ENCODE measurements around the gene ZNF692. TPM values are rescaled to one million over a fixed set of nuclear protein-coding genes. Genes with fewer than 3 reads are reported as not detected.
"Not testable (repeated sequence)": the region's sequence is repeated elsewhere in the genome, so short reads cannot be mapped to it uniquely, and the experiment has no call there.

Gene ZNF692
- total RNA-seq, 1 donor from 2014 or later: 34.9 TPM

DNA sequence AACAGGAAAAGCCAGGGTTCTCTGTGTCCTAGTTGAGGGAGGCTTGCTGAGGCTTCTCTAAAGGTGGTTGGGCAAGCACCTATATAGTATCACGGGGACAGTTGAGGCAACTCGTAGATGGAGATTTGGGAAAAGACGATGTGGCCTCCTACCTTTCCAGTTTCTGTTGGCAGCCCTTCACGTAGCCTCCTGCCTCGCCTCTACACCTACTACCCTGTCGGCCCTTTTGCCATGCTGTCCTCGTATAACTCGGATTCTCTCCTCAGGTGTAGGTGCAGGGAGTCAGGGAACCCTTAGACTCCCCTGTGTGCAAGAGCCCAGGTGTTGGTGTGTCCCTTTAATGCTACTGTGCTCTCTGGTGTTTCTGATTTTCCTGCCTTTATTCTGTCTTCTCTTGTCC lies 10.3 kb downstream of the ZNF692 start:
- no peak for DNase-seq

DNA sequence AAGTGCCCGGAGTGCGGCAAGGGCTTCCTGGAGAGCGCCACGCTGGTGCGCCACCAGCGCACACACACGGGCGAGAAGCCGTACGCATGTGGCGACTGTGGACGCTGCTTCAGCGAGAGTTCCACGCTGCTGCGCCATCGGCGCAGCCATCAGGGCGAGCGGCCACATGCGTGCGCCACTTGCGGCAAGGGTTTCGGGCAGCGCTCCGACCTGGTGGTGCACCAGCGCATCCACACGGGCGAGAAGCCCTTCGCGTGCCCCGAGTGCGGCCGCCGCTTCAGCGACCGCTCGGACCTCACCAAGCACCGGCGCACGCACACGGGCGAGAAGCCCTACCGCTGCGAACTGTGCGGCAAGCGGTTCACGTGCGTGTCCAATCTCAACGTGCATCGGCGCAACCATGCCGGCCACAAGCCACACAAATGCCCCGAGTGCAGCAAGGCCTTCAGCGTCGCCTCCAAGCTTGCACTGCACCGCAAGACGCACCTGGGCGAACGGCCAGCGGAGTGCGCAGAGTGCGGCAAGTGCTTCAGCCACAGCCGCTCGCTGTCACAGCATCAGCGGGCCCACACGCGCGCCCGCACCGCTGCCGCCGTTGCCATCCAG lies 10.8 kb downstream of the ZNF692 start:
- DNase-seq: no peak

DNA sequence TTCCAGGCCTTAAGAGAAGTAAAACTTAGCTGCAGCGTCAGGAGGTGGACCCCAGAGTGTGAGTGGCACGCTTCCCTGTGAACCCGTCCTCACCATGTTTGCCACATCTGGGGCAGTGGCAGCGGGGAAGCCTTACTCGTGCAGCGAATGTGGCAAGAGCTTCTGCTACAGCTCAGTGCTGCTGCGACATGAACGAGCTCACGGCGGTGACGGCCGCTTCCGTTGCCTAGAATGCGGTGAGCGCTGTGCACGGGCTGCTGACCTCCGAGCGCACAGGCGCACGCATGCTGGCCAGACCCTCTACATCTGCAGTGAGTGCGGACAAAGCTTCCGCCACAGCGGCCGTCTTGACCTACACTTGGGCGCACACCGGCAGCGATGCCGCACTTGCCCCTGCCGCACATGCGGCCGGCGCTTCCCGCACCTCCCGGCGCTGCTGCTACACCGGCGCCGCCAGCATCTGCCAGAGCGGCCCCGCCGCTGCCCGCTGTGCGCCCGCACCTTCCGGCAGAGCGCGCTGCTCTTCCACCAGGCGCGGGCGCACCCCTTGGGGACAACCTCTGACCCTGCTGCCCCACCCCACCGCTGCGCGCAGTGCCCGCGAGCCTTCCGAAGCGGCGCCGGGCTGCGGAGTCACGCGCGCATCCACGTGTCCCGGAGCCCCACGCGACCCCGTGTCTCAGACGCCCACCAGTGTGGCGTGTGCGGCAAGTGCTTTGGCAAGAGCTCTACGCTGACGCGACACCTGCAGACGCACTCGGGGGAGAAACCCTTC lies 11.5 kb downstream of the ZNF692 start:
- DNase-seq: no peak

DNA sequence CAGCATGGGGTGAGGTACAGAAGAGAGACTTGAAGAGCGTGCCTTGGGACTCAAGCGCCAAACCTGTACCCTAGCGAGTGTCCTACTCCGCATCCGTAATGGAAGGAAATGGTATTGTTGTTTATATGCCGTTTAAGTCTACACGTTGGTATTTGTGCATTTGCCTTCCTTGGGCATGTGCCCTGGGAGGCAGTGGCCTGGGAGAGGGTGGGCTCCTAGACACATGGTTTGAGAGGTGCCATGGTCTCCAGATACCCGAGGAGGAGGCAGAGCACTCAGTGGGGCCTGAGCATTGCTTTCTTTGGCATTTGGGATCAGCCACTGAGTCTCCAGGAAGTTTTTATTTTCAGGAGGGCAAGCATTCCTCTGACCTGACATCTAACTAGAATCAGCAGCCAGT lies 14.4 kb downstream of the ZNF692 start:
- DNase-seq: no peak

GRCh38 chr1:248843687-248844086 lies 15.2 kb downstream of the ZNF692 start:
- no peak for DNase-seq

- DNase-seq: no peak
Measured at GRCh38 chr1:248842781-248843331, 16.0 kb downstream of the ZNF692 start.

GRCh38 chr1:248841702-248842395 lies 17.0 kb downstream of the ZNF692 start:
- peak; percentile 70 for DNase-seq

DNA sequence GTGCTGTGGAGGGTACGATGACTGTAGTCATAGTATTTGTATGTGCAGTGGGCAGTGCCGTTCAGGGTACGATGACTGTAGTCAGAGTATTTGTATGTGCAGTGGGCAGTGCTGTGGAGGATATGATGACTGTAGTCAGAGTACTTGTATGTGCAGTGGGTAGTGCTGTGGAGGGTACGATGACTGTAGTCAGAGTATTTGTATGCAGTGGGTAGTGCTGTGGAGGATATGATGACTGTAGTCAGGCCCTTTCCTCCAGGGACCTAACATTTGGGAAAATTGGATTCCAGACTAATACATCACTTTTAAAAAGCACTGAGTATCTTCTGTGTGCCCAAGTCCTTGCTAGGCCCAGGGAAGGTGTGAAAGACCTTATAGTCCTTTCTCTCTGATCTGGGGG lies 17.9 kb downstream of the ZNF692 start:
- no peak for DNase-seq

GRCh38 chr1:248839168-248839555 lies 19.7 kb downstream of the ZNF692 start:
- no peak for DNase-seq

DNA sequence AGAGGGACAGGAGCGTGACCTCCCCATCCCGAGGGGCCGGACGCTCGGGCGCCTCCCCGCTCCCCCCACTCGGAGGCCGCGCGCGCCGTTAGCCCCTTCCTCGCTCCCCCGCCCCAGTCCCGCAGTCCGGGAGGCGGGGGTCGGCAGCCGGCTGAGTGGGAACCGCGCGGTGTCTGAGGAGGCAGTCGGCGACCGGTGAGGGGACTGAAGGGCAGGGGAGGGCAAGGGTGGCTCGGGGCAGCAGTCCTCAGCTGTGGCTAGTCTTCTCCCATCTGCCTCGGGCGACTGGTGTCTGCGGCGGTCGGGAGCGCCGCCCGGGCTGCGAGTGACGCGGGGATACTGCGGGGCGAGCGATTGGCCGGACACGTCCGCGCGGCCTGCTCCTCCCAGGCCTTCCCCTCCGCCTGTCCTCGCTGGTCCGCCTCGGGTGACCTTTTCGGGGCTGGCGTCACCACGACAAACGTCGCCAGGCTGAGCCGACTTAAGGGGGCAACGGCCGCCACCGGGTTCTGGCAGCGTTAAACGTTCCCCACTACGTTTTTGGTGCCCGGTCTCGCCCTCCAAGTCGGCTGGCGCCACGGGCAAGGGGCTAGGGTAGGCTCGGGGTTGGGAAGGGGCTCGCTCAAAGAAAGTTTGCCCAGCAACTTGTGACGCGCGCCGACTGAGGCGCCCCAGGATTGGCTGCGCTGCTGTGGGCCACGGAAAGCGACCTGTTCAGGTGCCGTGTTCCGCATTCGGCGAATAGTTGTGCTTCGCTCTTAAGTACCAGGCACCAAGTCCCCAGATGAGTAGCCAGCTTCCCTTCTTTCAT lies 20.3 kb downstream of the ZNF692 start:
- DNase-seq: peak; percentile 95

DNA sequence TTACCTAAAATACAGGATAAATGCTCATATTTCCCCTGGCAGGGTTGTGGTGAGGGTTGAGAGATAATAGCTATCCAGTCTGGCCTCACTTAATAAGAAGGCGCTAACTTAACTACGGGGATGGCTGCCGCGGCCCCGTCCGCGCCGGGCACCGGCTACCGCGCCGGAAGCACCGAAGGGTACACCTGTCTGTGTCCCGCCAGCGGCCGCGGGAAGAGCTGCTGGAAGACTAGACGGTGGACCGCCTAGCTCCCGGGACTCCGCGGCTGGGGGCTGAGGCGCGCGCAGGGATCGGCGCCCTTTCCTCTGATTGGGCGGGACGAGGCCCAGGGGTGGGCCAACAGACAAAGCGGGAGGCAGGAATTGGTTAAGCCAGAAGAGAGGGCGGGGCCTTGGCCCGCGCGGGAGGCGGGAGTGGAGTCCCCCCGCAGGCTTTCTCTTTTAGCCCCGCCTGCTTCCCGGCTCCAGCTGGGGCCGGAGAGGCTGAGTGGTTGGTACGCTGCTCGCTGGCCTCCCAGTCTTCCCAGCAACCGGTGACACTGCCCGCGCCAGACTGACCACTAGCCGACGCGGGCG lies 21.0 kb downstream of the ZNF692 start, which contains the start of gene ZNF672:
TSS of gene ZNF672 (plus strand) at position 444 of the 576 bp plus-strand sequence. CDS start 9,051 bp downstream, outside the sequence.
- peak; percentile 99 for DNase-seq

GRCh38 chr1:248837045-248837780 lies 21.7 kb downstream of the ZNF692 start:
- DNase-seq: no peak

GRCh38 chr1:248834343-248834940 lies 24.4 kb downstream of the ZNF692 start:
- DNase-seq: no peak

GRCh38 chr1:248831842-248832241 lies 27.0 kb downstream of the ZNF692 start:
- DNase-seq: no peak

DNA sequence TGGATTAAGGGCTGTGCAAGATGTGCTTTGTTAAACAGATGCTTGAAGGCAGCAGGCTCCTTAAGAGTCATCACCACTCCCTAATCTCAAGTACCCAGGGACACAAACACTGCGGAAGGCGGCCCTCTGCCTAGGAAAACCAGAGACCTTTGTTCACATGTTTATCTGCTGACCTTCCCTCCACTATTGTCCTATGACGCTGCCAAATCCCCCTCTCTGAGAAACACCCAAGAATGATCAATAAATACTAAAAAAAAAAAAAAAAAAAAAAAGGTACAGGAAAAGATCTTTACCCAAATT lies 28.2 kb downstream of the ZNF692 start:
- not testable (repeated sequence) for DNase-seq

DNA sequence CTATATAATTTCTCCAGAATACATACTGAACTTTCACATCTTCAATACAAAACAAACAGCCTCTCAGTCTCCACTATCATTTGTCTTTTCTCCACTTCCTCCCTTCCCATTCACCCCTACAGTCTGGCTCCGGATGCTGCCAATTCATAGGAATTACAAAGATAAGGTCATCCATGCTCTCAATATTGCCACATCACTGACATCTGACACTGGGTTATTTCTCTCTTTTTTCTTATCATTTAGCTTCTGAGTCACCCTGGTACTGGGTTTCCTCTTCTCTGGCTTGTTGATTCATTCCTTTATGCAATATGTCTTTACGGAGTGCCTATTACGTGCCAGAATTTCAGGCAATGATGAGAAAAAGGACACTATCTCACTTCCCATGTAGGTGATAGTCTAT lies 30.0 kb downstream of the ZNF692 start:
- no peak for DNase-seq

- DNase-seq: peak; percentile 98
Measured at GRCh38 chr1:248825909-248826760, 32.8 kb downstream of the ZNF692 start, which contains the start of gene SH3BP5L. Gene SH3BP5L, minus strand, starts transcription at chr1:248825915. Its CDS starts 980 bp downstream, at chr1:248824935.

DNA sequence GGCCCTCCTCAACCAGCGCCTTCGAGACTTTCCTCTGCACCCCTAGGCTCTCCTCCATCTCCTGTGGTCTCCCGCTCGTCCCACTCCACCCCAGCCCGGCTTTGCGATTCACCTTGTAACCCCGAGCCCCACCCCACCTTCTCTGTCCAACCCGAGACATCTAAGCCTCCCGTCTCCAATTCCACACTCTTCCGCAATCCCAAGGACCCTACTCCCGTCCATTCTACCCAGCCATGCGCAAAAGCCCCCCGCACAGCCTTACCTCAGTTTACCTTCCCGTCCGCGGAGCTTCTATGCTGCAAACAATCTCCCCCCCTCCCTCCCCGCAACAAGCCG lies 33.3 kb downstream of the ZNF692 start:
- no peak for DNase-seq

GRCh38 chr1:248825136-248825535 lies 33.7 kb downstream of the ZNF692 start:
- no peak for DNase-seq

- no peak for DNase-seq
Measured at GRCh38 chr1:248824701-248825100, 34.2 kb downstream of the ZNF692 start.

Data from tongue (tissue), 2 donors.